GM12873 (cell line): ENCODE results near the gene CRB2.
A peak's percentile ranks its signal among the peaks of the same experiment; 100 is the strongest.

Source experiments
- CTCF ChIP-seq: IDR thresholded peaks from 2 replicates; pipeline ENCODE4 v1.5.1; 2012; ENCODE audit warnings: low read depth, mild to moderate bottlenecking, moderate library complexity, low read length, control low read depth; ENCODE audit not compliant: insufficient read depth; ENCODE audit errors: missing control alignments

Gene CRB2

DNA sequence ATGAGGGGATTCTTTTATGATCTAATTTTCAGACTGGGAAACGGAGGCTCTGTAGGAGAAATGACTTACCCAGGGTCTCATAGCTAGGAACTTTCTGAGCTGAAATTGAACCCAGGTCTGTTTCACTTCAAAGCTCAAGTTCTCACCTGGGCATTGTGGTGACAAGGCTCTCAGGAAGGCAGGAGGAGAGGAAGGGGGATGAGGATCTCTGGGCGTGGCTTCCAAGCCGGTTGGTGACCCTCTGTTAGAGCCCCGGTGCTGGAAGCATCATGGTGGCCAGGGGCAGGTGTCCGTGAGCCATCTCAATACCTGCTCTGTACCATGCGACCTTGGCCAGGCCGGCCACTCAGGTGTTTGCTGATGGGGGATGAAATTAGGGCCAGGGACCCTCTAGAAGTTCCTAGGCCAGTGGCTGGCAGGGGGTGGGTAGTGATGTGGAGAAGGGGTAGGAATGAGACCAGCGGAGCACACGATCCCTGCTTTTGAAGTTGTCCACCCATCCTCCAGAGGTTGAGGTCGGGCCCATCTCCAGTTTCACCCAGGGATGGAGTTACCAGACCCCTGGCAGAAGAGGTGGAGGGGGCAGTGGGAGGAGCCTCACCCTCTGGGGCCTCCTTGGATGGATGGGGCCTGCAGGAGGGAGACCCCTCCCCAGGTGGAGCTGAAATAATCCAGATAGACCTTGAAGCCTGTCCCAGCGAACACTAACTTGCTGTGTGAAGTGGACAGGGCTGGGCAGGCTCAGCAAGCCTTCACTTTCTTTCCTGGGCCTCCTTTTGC lies 5.9 kb downstream of the CRB2 start:
- TF ChIP-seq CTCF: no peak

DNA sequence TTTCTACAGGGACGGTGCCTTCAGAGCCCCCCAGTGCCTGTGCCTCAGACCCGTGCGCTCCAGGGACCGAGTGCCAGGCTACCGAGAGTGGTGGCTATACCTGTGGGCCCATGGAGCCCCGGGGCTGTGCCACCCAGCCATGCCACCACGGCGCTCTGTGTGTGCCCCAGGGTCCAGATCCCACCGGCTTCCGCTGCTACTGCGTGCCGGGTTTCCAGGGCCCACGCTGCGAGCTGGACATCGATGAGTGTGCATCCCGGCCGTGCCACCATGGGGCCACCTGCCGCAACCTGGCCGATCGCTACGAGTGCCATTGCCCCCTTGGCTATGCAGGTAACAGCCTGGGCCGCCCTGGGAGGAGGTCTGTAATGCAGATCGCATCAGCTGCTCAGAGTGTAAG lies 6.9 kb downstream of the CRB2 start:
- TF ChIP-seq CTCF: no peak

DNA sequence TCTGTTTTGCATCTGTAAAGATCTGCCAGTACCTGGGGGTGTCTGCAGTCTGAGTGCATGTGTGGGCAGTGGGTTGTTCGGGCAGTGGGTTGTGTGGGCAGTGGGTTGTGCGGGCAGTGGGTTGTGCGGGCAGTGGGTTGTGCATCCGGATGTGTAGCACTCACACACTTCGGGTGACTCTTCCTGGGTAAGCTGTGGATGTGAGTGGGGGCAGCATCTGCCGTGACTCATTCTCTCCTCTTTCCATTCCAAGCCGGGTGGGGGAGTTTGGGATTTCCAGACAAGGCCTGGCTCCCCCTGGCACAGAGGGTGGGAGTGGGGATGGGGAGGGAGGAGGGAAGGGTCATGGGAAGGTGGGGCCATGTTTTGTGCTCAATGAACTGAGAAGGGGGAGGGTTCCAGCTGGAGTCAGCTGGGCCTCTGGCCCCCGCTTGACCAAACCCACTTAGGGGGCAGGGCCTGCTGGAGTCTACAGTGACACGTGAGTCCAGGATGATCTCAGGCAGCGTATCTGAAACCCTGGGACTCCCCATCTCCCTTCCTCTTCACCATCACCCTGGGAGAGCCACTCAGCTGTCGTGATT lies 8.3 kb downstream of the CRB2 start:
- TF ChIP-seq CTCF: no peak

DNA sequence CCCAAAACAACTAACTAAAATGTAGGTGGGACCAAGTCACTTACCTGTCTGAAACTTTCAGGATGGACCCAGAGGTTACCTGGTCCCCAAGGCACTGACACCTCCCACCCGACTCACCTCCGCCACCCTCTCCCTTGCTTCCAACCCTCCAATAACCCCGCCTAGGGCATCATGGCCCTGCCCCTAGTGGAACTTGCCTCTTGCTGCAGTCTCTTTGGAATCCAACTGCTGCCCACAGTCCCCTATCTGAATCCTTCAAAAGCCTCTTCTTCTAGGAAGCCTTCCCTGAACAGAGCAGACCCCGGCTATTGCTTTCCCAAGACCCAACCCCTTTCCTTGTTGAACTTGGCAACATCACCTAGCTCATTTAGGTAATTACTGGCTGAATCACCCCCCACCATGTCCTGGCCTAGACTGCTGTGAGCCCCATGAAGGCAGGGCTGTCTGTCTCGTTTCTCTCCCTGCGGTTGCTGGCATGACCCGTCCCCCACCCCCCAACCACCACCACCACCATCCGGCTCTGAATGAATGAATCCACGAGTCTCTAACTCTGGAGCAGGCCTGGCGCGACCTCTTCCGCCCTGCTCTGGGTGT lies 9.4 kb downstream of the CRB2 start:
- TF ChIP-seq CTCF: peak; percentile 52

GRCh38 chr9:123365881-123366528 lies 10.0 kb downstream of the CRB2 start:
- TF ChIP-seq CTCF: no peak

- TF ChIP-seq CTCF: no peak
Measured at GRCh38 chr9:123368023-123368422, 12.0 kb downstream of the CRB2 start.

DNA sequence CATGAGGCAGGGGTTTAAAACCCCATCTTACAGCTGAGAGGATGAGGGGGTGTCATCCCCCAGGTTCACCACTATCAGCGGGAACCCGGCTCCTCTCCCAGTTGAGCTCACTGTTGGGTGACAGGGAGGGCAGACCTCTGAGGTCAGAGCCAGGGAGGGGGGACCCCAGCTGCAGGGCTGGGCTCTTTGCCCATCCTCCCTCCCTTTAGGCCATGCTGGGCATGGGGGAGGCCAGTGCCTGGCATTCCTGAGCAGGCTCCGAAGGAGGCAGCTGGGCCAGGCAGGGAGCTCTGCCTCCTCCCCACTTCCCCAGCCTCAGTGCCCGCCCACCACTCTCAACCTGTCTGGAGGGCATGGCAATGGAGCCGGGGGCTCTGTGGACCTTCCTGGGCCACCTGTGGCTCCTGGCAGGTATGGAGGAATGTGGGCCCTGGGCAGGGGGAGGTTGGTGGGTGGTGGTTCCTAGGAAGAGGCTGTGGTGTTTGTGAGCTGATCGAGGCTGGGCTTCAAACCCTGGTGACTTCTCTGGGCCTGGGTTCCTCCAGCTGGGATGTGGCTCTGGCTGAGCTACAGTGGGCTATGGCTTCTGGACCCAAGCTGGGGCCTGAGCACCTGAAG lies 12.6 kb downstream of the CRB2 start:
- no peak for TF ChIP-seq CTCF
